Measurements from ENCODE around the gene EYS.

DNA sequence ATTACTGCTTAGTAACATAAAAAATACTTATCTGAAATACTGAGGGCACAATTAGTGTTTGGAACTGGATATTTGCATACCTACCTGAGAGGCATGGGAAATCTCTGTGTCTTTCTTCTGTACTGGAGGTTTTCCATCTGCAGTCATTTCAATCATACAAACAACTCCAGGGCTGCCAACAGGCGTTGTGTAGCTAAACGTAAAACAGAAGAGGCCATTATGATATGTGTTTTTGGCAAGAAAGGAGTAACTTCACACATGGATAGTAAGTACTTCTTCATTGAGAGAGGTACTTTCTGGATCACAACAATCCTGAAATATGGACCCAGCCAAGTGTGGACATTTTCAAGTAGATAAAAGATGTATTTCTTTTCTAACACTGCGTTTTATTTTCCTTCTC lies 1708.0 kb downstream of the EYS start:
- TF ChIP-seq, protein P1, sequence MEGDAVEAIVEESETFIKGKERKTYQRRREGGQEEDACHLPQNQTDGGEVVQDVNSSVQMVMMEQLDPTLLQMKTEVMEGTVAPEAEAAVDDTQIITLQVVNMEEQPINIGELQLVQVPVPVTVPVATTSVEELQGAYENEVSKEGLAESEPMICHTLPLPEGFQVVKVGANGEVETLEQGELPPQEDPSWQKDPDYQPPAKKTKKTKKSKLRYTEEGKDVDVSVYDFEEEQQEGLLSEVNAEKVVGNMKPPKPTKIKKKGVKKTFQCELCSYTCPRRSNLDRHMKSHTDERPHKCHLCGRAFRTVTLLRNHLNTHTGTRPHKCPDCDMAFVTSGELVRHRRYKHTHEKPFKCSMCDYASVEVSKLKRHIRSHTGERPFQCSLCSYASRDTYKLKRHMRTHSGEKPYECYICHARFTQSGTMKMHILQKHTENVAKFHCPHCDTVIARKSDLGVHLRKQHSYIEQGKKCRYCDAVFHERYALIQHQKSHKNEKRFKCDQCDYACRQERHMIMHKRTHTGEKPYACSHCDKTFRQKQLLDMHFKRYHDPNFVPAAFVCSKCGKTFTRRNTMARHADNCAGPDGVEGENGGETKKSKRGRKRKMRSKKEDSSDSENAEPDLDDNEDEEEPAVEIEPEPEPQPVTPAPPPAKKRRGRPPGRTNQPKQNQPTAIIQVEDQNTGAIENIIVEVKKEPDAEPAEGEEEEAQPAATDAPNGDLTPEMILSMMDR (IDR thresholded peaks at IDR 0.05) = no peak
- no peak for TF ChIP-seq POLR2A (IDR thresholded peaks at IDR 0.05)

Measured in gastroesophageal sphincter (tissue), 3 donors.